Measurements from ENCODE around the gene SLC38A1. TPM values are rescaled to one million over a fixed set of nuclear protein-coding genes. Genes with fewer than 3 reads are reported as not detected.

Gene SLC38A1
- total RNA-seq, 2 donors from 2014 or later = 79.6 to 116 TPM

DNA sequence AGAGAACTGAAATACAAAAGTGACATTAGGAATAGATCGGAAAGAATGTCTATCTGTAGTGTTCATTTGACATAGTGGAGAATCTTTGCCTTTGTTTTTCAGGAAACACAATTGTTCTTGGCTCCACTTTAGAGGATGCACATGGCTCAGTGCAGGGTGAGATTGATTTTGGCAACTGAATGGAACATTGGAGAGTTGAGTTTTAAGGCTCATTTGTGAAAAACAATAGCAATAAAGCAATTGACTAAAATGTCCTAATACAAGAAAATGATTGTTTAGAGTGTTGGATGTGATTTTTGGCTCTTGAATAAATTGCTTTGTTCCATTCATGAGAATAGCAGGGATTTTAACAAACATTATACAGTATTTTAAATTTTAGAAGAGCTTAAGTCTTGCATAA, 116.4 kb downstream of the SLC38A1 start:
- TF ChIP-seq, protein P1, sequence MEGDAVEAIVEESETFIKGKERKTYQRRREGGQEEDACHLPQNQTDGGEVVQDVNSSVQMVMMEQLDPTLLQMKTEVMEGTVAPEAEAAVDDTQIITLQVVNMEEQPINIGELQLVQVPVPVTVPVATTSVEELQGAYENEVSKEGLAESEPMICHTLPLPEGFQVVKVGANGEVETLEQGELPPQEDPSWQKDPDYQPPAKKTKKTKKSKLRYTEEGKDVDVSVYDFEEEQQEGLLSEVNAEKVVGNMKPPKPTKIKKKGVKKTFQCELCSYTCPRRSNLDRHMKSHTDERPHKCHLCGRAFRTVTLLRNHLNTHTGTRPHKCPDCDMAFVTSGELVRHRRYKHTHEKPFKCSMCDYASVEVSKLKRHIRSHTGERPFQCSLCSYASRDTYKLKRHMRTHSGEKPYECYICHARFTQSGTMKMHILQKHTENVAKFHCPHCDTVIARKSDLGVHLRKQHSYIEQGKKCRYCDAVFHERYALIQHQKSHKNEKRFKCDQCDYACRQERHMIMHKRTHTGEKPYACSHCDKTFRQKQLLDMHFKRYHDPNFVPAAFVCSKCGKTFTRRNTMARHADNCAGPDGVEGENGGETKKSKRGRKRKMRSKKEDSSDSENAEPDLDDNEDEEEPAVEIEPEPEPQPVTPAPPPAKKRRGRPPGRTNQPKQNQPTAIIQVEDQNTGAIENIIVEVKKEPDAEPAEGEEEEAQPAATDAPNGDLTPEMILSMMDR (IDR thresholded peaks at IDR 0.05) = no peak
- Histone ChIP-seq H3K4me3 (no peak overlapping the region), H3K4me1 (no peaks in the 10 kb centered on the region)

DNA sequence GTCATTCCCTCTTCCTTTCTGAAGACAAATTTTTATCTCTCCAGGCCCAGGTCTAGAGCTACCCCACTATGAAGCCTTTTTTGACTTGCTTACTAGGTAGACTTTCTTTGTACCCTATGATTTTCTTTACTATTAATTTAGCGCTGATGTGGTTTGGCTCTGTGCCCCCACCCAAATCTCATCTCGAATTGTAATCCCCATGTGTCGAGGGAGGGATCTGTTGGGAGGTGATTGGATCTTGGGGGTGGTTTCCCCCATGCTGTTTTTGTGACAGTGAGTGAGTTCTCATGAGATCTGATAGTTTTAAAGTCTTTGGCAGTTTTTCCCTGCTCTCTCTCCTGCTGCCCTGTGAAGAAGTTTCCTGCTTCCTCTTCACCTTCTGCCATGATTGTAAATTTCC, 118.1 kb downstream of the SLC38A1 start:
- TF ChIP-seq, protein P1 (IDR thresholded peaks at IDR 0.05) = no peak
- H3K4me3 ChIP-seq = no peak overlapping the region
- no peak for DNase-seq (ENCODE audit: low spot score)
- H3K4me1 ChIP-seq = no peaks in the 10 kb centered on the region
- H3K36me3 ChIP-seq = no peaks in the 10 kb centered on the region
- H3K27me3 ChIP-seq = no peaks in the 10 kb centered on the region
- H3K27ac ChIP-seq = no peak overlapping the region
- H3K9me3 ChIP-seq = peaks cover 0 to under 1% of the 10 kb centered on the region in 2 donors

More for the DNA sequence above, 116.4 kb downstream of the SLC38A1 start:
- Histone ChIP-seq H3K36me3 (no peaks in the 10 kb centered on the region), H3K9me3 (peaks cover 0 to 12% of the 10 kb centered on the region in 2 donors), H3K27me3 (no peaks in the 10 kb centered on the region), H3K27ac (no peak overlapping the region)
- DNase-seq (ENCODE audit: low spot score) = no peak

DNA sequence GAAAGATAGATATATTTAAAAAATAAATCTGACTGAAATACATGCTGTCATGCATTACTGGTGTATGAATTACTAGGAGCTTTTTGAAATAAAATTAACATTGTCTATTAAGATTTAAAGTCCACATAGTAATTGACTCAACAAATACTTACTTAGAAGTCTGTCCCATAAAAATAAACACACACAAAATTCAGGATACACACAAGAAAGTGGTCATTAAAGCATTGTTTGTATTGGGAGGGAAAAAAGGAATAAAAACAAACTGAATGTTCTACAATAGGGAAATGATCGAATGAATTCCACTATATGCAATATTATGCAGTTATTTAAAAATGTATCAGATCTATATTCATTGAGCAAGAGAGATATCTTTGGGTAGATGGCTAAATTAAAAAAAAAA, 118.9 kb downstream of the SLC38A1 start:
- Histone ChIP-seq H3K9me3 (no peaks in the 10 kb centered on the region), H3K36me3 (no peaks in the 10 kb centered on the region), H3K27ac (no peak overlapping the region), H3K27me3 (no peaks in the 10 kb centered on the region), H3K4me3 (no peak overlapping the region), H3K4me1 (no peaks in the 10 kb centered on the region)
- DNase-seq (ENCODE audit: low spot score) = no peak
- TF ChIP-seq, protein P1 (IDR thresholded peaks at IDR 0.05) = no peak

DNA sequence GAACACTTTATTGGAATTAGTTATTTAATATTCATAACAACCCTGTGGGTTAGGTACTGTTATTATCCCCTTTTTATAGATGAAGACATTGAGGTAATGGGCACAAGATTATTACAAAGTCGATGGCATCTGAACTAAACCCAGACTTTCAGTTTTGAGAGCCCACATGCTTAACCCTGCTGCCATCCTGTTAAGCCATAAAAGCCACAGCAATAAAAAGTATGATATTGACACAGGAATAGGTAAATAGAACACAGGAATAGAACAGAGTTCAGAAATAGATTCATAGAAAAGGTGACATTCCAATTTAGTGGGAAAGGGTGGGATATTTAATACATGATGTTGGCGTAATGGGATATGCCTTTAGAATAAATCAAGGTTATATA, 119.8 kb downstream of the SLC38A1 start:
- Histone ChIP-seq H3K4me3 (no peak overlapping the region), H3K27ac (no peak overlapping the region), H3K27me3 (no peaks in the 10 kb centered on the region), H3K4me1 (no peaks in the 10 kb centered on the region), H3K9me3 (no peaks in the 10 kb centered on the region), H3K36me3 (no peaks in the 10 kb centered on the region)
- no peak for DNase-seq (ENCODE audit: low spot score)
- TF ChIP-seq, protein P1 (IDR thresholded peaks at IDR 0.05) = no peak

DNA sequence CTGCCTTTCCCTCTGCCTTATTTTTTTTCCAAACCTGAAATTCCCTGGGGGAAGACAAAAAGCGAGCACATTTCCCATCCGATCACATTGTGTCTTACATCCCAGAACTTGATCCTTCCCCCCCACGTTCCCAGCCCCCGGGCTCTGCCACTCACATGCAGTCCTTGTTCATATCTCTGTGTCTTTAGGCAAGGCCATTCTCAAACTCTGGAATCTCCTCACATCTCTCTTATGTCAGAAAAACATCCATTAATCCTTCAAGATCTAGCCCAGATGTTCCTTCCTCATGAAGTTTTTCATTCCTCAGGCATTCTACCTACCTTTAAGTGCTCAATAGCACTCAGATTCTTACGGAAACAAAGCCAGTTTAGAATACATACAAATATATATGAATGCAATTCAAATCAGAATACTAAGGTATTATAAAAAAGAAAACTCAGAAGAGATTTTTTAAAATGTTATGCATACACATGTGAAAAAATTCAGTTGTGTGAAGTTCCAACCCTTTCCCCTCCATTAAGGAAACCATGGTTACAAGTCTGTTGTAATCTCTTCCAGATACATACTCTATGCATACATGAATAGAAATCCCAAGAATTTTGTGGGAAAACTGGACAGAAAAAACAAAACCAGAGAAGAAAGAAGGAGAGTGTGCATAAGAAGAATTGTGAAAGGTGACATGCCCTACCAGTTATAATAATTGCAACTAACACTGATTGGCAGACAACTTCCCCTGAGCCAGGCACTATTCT, 120.3 kb downstream of the SLC38A1 start:
- H3K4me3 ChIP-seq = no peak overlapping the region
- no peaks in the 10 kb centered on the region for H3K9me3 ChIP-seq
- H3K4me1 ChIP-seq = no peaks in the 10 kb centered on the region
- TF ChIP-seq, protein P1 (IDR thresholded peaks at IDR 0.05) = no peak
- no peak for DNase-seq (ENCODE audit: low spot score)
- H3K27me3 ChIP-seq = no peaks in the 10 kb centered on the region
- no peaks in the 10 kb centered on the region for H3K36me3 ChIP-seq
- H3K27ac ChIP-seq = no peak overlapping the region

DNA sequence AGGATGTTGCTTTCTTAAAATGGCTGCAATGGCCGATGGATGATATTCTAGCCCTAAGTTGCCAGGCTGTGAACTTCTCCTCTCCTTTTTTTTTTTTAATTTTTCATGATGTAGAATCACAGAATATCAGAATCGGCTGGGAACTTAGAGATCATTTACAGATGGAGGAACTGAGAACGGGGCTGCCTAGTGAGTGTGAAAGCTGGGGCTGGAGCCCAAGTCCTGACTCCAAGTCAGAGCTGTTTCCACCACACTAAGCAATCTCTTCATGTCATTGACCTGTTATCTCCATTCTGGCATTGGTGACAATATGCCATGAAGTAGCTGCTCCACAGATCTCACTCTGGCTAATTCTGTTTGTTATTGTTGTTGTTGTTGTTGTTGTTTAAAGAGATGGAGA, 121.7 kb downstream of the SLC38A1 start:
- H3K27ac ChIP-seq = no peak overlapping the region
- H3K9me3 ChIP-seq = no peaks in the 10 kb centered on the region
- no peaks in the 10 kb centered on the region for H3K27me3 ChIP-seq
- TF ChIP-seq, protein P1 (IDR thresholded peaks at IDR 0.05) = no peak
- no peak for DNase-seq (ENCODE audit: low spot score)
- no peaks in the 10 kb centered on the region for H3K36me3 ChIP-seq
- H3K4me1 ChIP-seq = no peaks in the 10 kb centered on the region
- H3K4me3 ChIP-seq = no peak overlapping the region
